ENCODE data around the gene CHTF18. TPM values are rescaled to one million over a fixed set of nuclear protein-coding genes. Genes with fewer than 3 reads are reported as not detected.

CHTF18 gene
- total and polyA plus RNA-seq, 2 of the 4 experiments (the other 2 are of a cell fraction): 3.2 to 21.4 TPM

GRCh38 chr16:822174-822908, 33.9 kb downstream of the CHTF18 start:
- no peaks in the 10 kb centered on the region for H3K79me1 ChIP-seq (ENCODE audit: low read depth in 1 of 2, low read length in 2 of 2)
- no peak overlapping the region for H3K9ac ChIP-seq (ENCODE audit: low read depth, low read length)
- in situ Hi-C loops (cut with MboI; ENCODE audit: low sequenced_read_pairs) (loop anchor here (25.0 kb wide), 1 partner anchor 390 kb away; no protein-coding TSS in a partner anchor), dilution Hi-C loops (cut with HindIII; ENCODE audit: low sequenced_read_pairs, unreplicated experiment) (no loop called here), intact Hi-C loops (cut with micrococcal nuclease) (no loop called here)
- no peak overlapping the region for H3K23ac ChIP-seq (ENCODE audit: low read depth, low read length)
- H4K8ac ChIP-seq (ENCODE audit: low read depth in 2 of 2, low read length in 2 of 2): no peak overlapping the region
- CTCF ChIA-PET: no interaction called here
- DNase-seq (no peak), ATAC-seq (ENCODE audit: low read depth) (no peak)
- H3K56ac ChIP-seq (ENCODE audit: extremely low read depth, insufficient read depth, low read length): no peak overlapping the region
- H2BK120ac ChIP-seq (ENCODE audit: low read depth, low read length): no peak overlapping the region
- H3K4ac ChIP-seq (ENCODE audit: low read depth, low read length): no peak overlapping the region
- no peaks in the 10 kb centered on the region for H3K36me3 ChIP-seq (ENCODE audit: control insufficient read depth, insufficient read depth, low read length)
- 78% methylated on average over 6 of the region's 21 CpGs; no CpG with 5 or more reads in 1 of the 2 experiments for WGBS, 2 experiments (ENCODE audit: extremely low coverage in 2 of 2, insufficient read length in 1 of 2)
- H2AFZ ChIP-seq (replicated peaks; ENCODE audit: low read length, poor library complexity): no peak overlapping the region
- TF ChIP-seq RFX5 (IDR thresholded peaks at IDR 0.05; ENCODE audit: low read depth, low read length): no peak
- TF ChIP-seq CTCF (conservative IDR thresholded peaks at IDR 0.05; ENCODE audit: low read depth, low read length): no peak
- no peak for TF ChIP-seq FOS (IDR thresholded peaks at IDR 0.05; ENCODE audit: low read depth, low read length)
- no peak for TF ChIP-seq CHD1 (IDR thresholded peaks at IDR 0.05; ENCODE audit: low read depth, low read length)
- no peak for TF ChIP-seq MAFK (IDR thresholded peaks at IDR 0.05; ENCODE audit: low read depth, low read length)
- no peak for TF ChIP-seq ELK1 (IDR thresholded peaks at IDR 0.05; ENCODE audit: borderline replicate concordance, low read depth, low read length)
- TF ChIP-seq SMC3 (IDR thresholded peaks at IDR 0.05; ENCODE audit: low read depth, low read length): no peak
- no peak for TF ChIP-seq MAZ (IDR thresholded peaks at IDR 0.05; ENCODE audit: borderline replicate concordance, low read depth, low read length)
- TF ChIP-seq CEBPB (IDR thresholded peaks at IDR 0.05; ENCODE audit: low read depth, low read length): no peak
- H3K4me2 ChIP-seq (ENCODE audit: low read depth, low read length): no peak overlapping the region
- no peak overlapping the region for H2AK9ac ChIP-seq (replicated peaks; ENCODE audit: low read depth, low read length, poor library complexity)
- BruUV-seq (replicated peaks): no TSS peak
- H2BK20ac ChIP-seq (ENCODE audit: low read depth, low read length): no peak overlapping the region
- no peak overlapping the region for H4K91ac ChIP-seq (ENCODE audit: insufficient read depth, low read depth, low read length)
- H3K9me1 ChIP-seq (ENCODE audit: insufficient read depth, low read length): no peaks in the 10 kb centered on the region; the same call in 1 of the 2 replicates
- no peak overlapping the region for H3K18ac ChIP-seq (ENCODE audit: low read depth, low read length)
- no peak overlapping the region for H4K5ac ChIP-seq (ENCODE audit: low read depth, low read length)
- no peak overlapping the region for H3K4me3 ChIP-seq (ENCODE audit: insufficient read depth, low read depth, low read length)
- H2AK5ac ChIP-seq (ENCODE audit: low read depth, low read length): no peak overlapping the region
- POLR2A ChIA-PET (ENCODE audit: unreplicated experiment): no interaction called here
- H3K4me1 ChIP-seq (ENCODE audit: control insufficient read depth, insufficient read depth, low read length): peaks cover 4% of the 10 kb centered on the region; the same call in 1 of the 2 replicates
- H3K27ac ChIP-seq (ENCODE audit: insufficient read depth, low read length): no peak overlapping the region
- no peaks in the 10 kb centered on the region; the same call in 1 of the 2 replicates for H3K9me3 ChIP-seq (ENCODE audit: control insufficient read depth, insufficient read depth, low read length)
- peaks cover 41% of the 10 kb centered on the region for H3K27me3 ChIP-seq (ENCODE audit: control insufficient read depth, insufficient read depth, low read length)
- H3K14ac ChIP-seq (replicated peaks; ENCODE audit: low read depth, low read length): no peak overlapping the region
- no peak overlapping the region for H2BK5ac ChIP-seq (ENCODE audit: low read depth, low read length, poor library complexity, severe bottlenecking)
- H4K20me1 ChIP-seq (ENCODE audit: insufficient read depth, low read length): no peaks in the 10 kb centered on the region
- no peak overlapping the region for H2BK15ac ChIP-seq (ENCODE audit: low read depth, low read length)
